Lower leg skin (tissue), 3 donors: ENCODE data around the gene REV3L.

Experiments used
- POLR2A ChIP-seq, 2 donors: fragments of 450-650 bp; IDR thresholded peaks; one replicate each; pipeline ENCODE4 v1.6.1; 2016 to 2017; ENCODE audit warnings: antibody characterized with exemption in 2 of 2, mild to moderate bottlenecking in 1 of 2, moderate library complexity in 1 of 2
- TF ChIP-seq, protein P1 (sequence below), 3 donors: fragments of 450-650 bp; IDR thresholded peaks; one replicate each; pipeline ENCODE4 v1.5.1; 2016; ENCODE audit warnings: antibody characterized with exemption in 3 of 3, mild to moderate bottlenecking in 3 of 3, moderate library complexity in 2 of 3

- TF ChIP-seq POLR2A (IDR thresholded peaks at IDR 0.05): no peak
- TF ChIP-seq, protein P1, sequence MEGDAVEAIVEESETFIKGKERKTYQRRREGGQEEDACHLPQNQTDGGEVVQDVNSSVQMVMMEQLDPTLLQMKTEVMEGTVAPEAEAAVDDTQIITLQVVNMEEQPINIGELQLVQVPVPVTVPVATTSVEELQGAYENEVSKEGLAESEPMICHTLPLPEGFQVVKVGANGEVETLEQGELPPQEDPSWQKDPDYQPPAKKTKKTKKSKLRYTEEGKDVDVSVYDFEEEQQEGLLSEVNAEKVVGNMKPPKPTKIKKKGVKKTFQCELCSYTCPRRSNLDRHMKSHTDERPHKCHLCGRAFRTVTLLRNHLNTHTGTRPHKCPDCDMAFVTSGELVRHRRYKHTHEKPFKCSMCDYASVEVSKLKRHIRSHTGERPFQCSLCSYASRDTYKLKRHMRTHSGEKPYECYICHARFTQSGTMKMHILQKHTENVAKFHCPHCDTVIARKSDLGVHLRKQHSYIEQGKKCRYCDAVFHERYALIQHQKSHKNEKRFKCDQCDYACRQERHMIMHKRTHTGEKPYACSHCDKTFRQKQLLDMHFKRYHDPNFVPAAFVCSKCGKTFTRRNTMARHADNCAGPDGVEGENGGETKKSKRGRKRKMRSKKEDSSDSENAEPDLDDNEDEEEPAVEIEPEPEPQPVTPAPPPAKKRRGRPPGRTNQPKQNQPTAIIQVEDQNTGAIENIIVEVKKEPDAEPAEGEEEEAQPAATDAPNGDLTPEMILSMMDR (IDR thresholded peaks at IDR 0.05): no peak
Measured at GRCh38 chr6:111523484-111524167, 40.6 kb upstream of the REV3L start.
